Naive thymus-derived CD4-positive, alpha-beta T cell (primary cell): ENCODE results near the gene TCF7L2. TPM values are rescaled to one million over a fixed set of nuclear protein-coding genes. Genes with fewer than 3 reads are reported as not detected.

Experiments
- ATAC-seq: fragments of 150-1000 bp; cut with Tn5 transposase; 2 replicates; pipeline ENCODE4 v1.10.0; 2021; ENCODE audit warnings: mild to moderate bottlenecking, moderate library complexity
- CTCF ChIA-PET: fragments of 350-600 bp; sonication (Branson Sonifier 250); formaldehyde crosslinking; loops from one replicate; lab custom pipeline; 2021; ENCODE audit warnings: antibody characterized with exemption; lab: Charles Lee
- POLR2A ChIA-PET: fragments of 350-600 bp; sonication (Branson Sonifier 250); formaldehyde crosslinking; loops from one replicate; lab custom pipeline; 2021; ENCODE audit warnings: antibody characterized with exemption, inconsistent platforms; lab: Charles Lee
- DNase-seq, 9 donors: peaks; one replicate each; pipeline versions ENCODE4 v3.0.0 to v3.0.0-alpha.2; 2020 to 2022; ENCODE audit warnings: mixed read lengths in 1 of 9
- H3K27ac ChIP-seq: one replicate; pipeline ENCODE4 v1.7.0; 2013; ENCODE audit warnings: mild to moderate bottlenecking, low read depth, low read length, moderate library complexity
- H3K27me3 ChIP-seq, 2 donors: one replicate each; pipeline ENCODE4 v1.7.0; 2013; ENCODE audit warnings: low read length in 2 of 2, mild to moderate bottlenecking in 2 of 2, moderate library complexity in 2 of 2; ENCODE audit not compliant: control insufficient read depth in 2 of 2, insufficient read depth in 2 of 2
- H3K36me3 ChIP-seq, 3 experiments: 1 replicate in 2 of 3; 2 replicates in 1 of 3; pipeline ENCODE4 v1.7.0; 2013; ENCODE audit warnings: low read length in 3 of 3, mild to moderate bottlenecking in 3 of 3, moderate library complexity in 1 of 3; ENCODE audit not compliant: insufficient read depth in 3 of 3, control insufficient read depth in 2 of 3
- H3K4me1 ChIP-seq, 2 donors: one replicate each; pipeline ENCODE4 v1.7.0; 2013; ENCODE audit warnings: low read length in 2 of 2, mild to moderate bottlenecking in 2 of 2, moderate library complexity in 1 of 2; ENCODE audit not compliant: control insufficient read depth in 2 of 2, insufficient read depth in 2 of 2
- H3K4me3 ChIP-seq: 2 replicates; pipeline ENCODE4 v1.7.0; 2013; ENCODE audit warnings: mild to moderate bottlenecking, low read length
- H3K9me3 ChIP-seq, 3 experiments: 1 replicate in 2 of 3; 2 replicates in 1 of 3; pipeline ENCODE4 v1.7.0; 2013; ENCODE audit warnings: low read length in 3 of 3; ENCODE audit not compliant: control insufficient read depth in 2 of 3
- H3K27ac Mint-ChIP-seq, 9 donors: one replicate each; pipeline ENCODE4 v1.8.0; 2020 to 2022; ENCODE audit warnings: mixed read lengths in 9 of 9, mild to moderate bottlenecking in 8 of 9, moderate library complexity in 5 of 9, inconsistent platforms in 2 of 9
- H3K27me3 Mint-ChIP-seq, 5 donors: one replicate each; pipeline ENCODE4 v1.8.0; 2021 to 2022; ENCODE audit warnings: mixed read lengths in 5 of 5, mild to moderate bottlenecking in 1 of 5
- H3K36me3 Mint-ChIP-seq, 5 donors: one replicate each; pipeline ENCODE4 v1.8.0; 2020 to 2022; ENCODE audit warnings: mixed read lengths in 5 of 5, mild to moderate bottlenecking in 3 of 5, inconsistent platforms in 1 of 5
- H3K4me1 Mint-ChIP-seq, 7 donors: one replicate each; pipeline ENCODE4 v1.8.0; 2020 to 2022; ENCODE audit warnings: mixed read lengths in 7 of 7, mild to moderate bottlenecking in 3 of 7, inconsistent platforms in 1 of 7
- H3K4me3 Mint-ChIP-seq, 10 donors: one replicate each; pipeline ENCODE4 v1.8.0; 2020 to 2022; ENCODE audit warnings: mild to moderate bottlenecking in 10 of 10, mixed read lengths in 10 of 10, moderate library complexity in 6 of 10, inconsistent platforms in 2 of 10
- H3K9me3 Mint-ChIP-seq, 11 donors: one replicate each; pipeline ENCODE4 v1.8.0; 2020 to 2022; ENCODE audit warnings: mixed read lengths in 11 of 11, mild to moderate bottlenecking in 4 of 11, inconsistent platforms in 1 of 11, moderate library complexity in 1 of 11
- intact Hi-C, 2 donors: fragments of 100-400 bp; cut with micrococcal nuclease; formaldehyde crosslinking; loops; one replicate each; pipeline ENCODE4 v1.15.1; 2023
- polyA plus RNA-seq, 2 donors: library from polyadenylated mRNA; unstranded; fragments of 300-500 nt; fragmentation: Illumina TruSeq; gene quantifications; one replicate each; pipeline ENCODE4 v1.2.3, GENCODE V29; 2021
- total RNA-seq, 6 experiments: library from RNA in 5 of 6; stranded (reverse) in 5 of 6; gene quantifications; 1 replicate in 5 of 6; 2 replicates in 1 of 6; pipeline ENCODE4 v1.2.3 and lab custom pipeline; 2021 to 2026

TCF7L2 gene
- total and polyA plus RNA-seq, 7 experiments from 2014 or later = 0.39 to 31.4 (median 3.1) TPM

- H3K4me3 ChIP-seq = no peak overlapping the region
- Mint-ChIP-seq H3K4me3 (no peak overlapping the region), H3K9me3 (no peaks in the 10 kb centered on the region), H3K4me1 (peaks cover 0 to 4% (median 0%) of the 10 kb centered on the region in 7 donors), H3K27me3 (peaks cover 0 to 2% (median 0%) of the 10 kb centered on the region in 5 donors), H3K27ac (no peak overlapping the region), H3K36me3 (peaks cover 0 to 6% (median 0%) of the 10 kb centered on the region in 5 donors)
- ChIA-PET CTCF (no interaction called here), POLR2A (no interaction called here)
- no peaks in the 10 kb centered on the region for H3K4me1 ChIP-seq
- DNase-seq = no peak
- H3K27ac ChIP-seq = no peak overlapping the region
- H3K9me3 ChIP-seq = no peaks in the 10 kb centered on the region
- intact Hi-C loops = no loop called here
- no peak for ATAC-seq
- H3K27me3 ChIP-seq = no peaks in the 10 kb centered on the region
- H3K36me3 ChIP-seq = no peaks in the 10 kb centered on the region
These were observed 117.5 kb downstream of the TCF7L2 start for GRCh38 chr10:113067501-113067900.

DNA sequence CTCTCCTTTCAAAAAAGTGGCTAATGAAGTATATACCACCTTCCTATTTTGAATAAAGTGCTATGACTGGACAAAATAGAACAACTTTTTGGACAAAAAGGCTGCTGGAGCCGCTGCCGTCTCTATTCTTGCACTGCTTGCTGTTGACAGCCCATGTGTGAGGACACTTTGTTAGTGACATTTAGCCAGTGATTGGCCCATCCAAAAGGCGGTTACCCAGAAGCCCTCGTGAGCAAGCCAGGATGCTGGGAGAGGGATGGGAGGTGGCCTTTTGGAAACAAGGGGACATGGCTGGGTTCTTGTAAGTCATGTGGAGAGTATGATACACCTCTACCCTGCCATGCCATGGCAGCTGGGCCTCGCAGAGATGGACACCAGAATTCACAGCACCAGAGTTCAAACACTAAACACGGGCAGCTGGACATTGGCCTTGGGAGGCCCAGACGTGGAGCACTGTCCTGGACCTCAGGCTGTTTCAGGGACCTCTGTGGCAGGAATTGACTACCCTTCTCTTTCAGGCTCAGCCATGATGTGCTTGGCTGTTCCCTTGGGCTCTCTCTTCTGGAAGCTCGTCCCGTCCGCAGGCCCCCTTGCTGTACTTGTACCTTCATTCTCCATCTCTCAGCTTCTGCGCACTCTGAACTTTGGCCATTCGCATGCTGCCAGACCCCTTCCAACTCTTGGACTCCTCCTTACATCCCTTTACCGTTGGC is 118.3 kb downstream of the TCF7L2 start:
- H3K27me3 ChIP-seq = no peaks in the 10 kb centered on the region
- ChIA-PET POLR2A (no interaction called here), CTCF (no interaction called here)
- H3K9me3 ChIP-seq = no peaks in the 10 kb centered on the region
- no peaks in the 10 kb centered on the region for H3K36me3 ChIP-seq
- Mint-ChIP-seq H3K9me3 (no peaks in the 10 kb centered on the region), H3K27me3 (peaks cover 0 to 2% (median 0%) of the 10 kb centered on the region in 5 donors), H3K4me1 (peaks cover 0 to 4% (median 0%) of the 10 kb centered on the region in 7 donors), H3K27ac (no peak overlapping the region), H3K4me3 (no peak overlapping the region), H3K36me3 (peaks cover 0 to 6% (median 0%) of the 10 kb centered on the region in 5 donors)
- no peaks in the 10 kb centered on the region for H3K4me1 ChIP-seq
- intact Hi-C loops = no loop called here
- no peak for ATAC-seq
- DNase-seq = no peak
- no peak overlapping the region for H3K27ac ChIP-seq
- H3K4me3 ChIP-seq = no peak overlapping the region

GRCh38 chr10:113069595-113069994 is 119.5 kb downstream of the TCF7L2 start:
- intact Hi-C loops = no loop called here
- Histone ChIP-seq H3K9me3 (no peaks in the 10 kb centered on the region), H3K4me3 (no peak overlapping the region), H3K36me3 (no peaks in the 10 kb centered on the region), H3K27ac (no peak overlapping the region), H3K27me3 (no peaks in the 10 kb centered on the region), H3K4me1 (no peaks in the 10 kb centered on the region)
- no peak for ATAC-seq
- ChIA-PET POLR2A (no interaction called here), CTCF (no interaction called here)
- Mint-ChIP-seq H3K36me3 (peaks cover 0 to 6% (median 0%) of the 10 kb centered on the region in 5 donors), H3K4me3 (no peak overlapping the region), H3K9me3 (no peaks in the 10 kb centered on the region), H3K27me3 (peaks cover 0 to 2% (median 0%) of the 10 kb centered on the region in 5 donors), H3K4me1 (peaks cover 0 to 4% (median 0%) of the 10 kb centered on the region in 7 donors), H3K27ac (no peak overlapping the region)
- no peak for DNase-seq

GRCh38 chr10:113071446-113071845 is 121.4 kb downstream of the TCF7L2 start:
- peaks cover 0 to 4% (median 0%) of the 10 kb centered on the region in 5 donors for H3K27me3 Mint-ChIP-seq
- no peak overlapping the region for H3K27ac ChIP-seq
- POLR2A ChIA-PET = no interaction called here
- CTCF ChIA-PET = no interaction called here
- H3K4me1 Mint-ChIP-seq = peaks cover 0 to 4% (median 0%) of the 10 kb centered on the region in 7 donors
- intact Hi-C loops = no loop called here
- H3K9me3 ChIP-seq = no peaks in the 10 kb centered on the region
- no peak overlapping the region for H3K4me3 Mint-ChIP-seq
- no peak for ATAC-seq
- H3K27me3 ChIP-seq = no peaks in the 10 kb centered on the region
- H3K4me3 ChIP-seq = no peak overlapping the region
- no peak overlapping the region for H3K27ac Mint-ChIP-seq
- H3K36me3 ChIP-seq = no peaks in the 10 kb centered on the region
- H3K9me3 Mint-ChIP-seq = no peaks in the 10 kb centered on the region
- no peaks in the 10 kb centered on the region for H3K4me1 ChIP-seq
- peaks cover 0 to 6% (median 0%) of the 10 kb centered on the region in 5 donors for H3K36me3 Mint-ChIP-seq
- no peak for DNase-seq

GRCh38 chr10:113073549-113074189 is 123.6 kb downstream of the TCF7L2 start:
- POLR2A ChIA-PET = no interaction called here
- no peak overlapping the region for H3K27ac Mint-ChIP-seq

DNA sequence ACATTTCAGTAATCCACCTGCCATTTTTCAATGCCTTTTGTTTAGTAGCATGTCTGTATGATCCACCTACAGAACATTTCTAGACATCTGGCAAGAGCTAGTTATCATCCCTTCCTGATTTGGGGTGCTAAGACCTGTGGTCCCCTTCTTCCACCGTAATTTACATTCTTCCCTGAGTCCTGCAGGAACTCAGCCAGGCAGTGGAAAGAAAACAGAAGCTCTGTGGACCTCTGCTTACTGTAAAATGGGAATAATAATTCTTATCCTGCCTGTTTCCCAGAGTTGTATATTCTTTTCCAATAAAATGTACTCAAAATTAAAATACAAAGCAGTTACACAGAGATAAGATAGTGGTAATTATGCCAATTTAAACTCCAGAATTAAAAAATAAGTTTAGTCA is 126.9 kb downstream of the TCF7L2 start:
- no peaks in the 10 kb centered on the region for H3K27me3 ChIP-seq
- Mint-ChIP-seq H3K9me3 (no peaks in the 10 kb centered on the region), H3K27ac (no peak overlapping the region), H3K36me3 (no peaks in the 10 kb centered on the region), H3K27me3 (peaks cover 0 to 11% (median 0%) of the 10 kb centered on the region in 5 donors), H3K4me1 (no peaks in the 10 kb centered on the region), H3K4me3 (no peak overlapping the region)
- ATAC-seq = no peak
- H3K4me1 ChIP-seq = no peaks in the 10 kb centered on the region
- no peaks in the 10 kb centered on the region for H3K9me3 ChIP-seq
- no peak overlapping the region for H3K27ac ChIP-seq
- no peak overlapping the region for H3K4me3 ChIP-seq
- no peak for DNase-seq
- CTCF ChIA-PET = no interaction called here
- no peaks in the 10 kb centered on the region for H3K36me3 ChIP-seq
- intact Hi-C loops = no loop called here
- POLR2A ChIA-PET = no interaction called here

More at GRCh38 chr10:113073549-113074189, 123.6 kb downstream of the TCF7L2 start:
- H3K4me1 ChIP-seq = no peaks in the 10 kb centered on the region
- DNase-seq = no peak
- no peaks in the 10 kb centered on the region for H3K9me3 ChIP-seq
- H3K4me3 ChIP-seq = no peak overlapping the region
- H3K27me3 Mint-ChIP-seq = peaks cover 0 to 8% (median 0%) of the 10 kb centered on the region in 5 donors
- no peak overlapping the region for H3K27ac ChIP-seq
- no peaks in the 10 kb centered on the region for H3K9me3 Mint-ChIP-seq
- H3K36me3 ChIP-seq = no peaks in the 10 kb centered on the region
- no peak for ATAC-seq
- peaks cover 0 to 4% (median 0%) of the 10 kb centered on the region in 7 donors for H3K4me1 Mint-ChIP-seq
- peaks cover 0 to 6% (median 0%) of the 10 kb centered on the region in 5 donors for H3K36me3 Mint-ChIP-seq
- no peak overlapping the region for H3K4me3 Mint-ChIP-seq
- intact Hi-C loops = no loop called here
- no peaks in the 10 kb centered on the region for H3K27me3 ChIP-seq
- CTCF ChIA-PET = no interaction called here
